RWPE1 (cell line): Measurements from ENCODE around the gene CD79A.

ENCODE experiments used
- CTCF ChIA-PET: fragments of 350-600 bp; sonication (Branson Sonifier 250); formaldehyde crosslinking; extraction: SDS; loops from one replicate; lab custom pipeline; 2021; lab: Yijun Ruan, JAX
- POLR2A ChIA-PET: fragments of 400-600 bp; formaldehyde crosslinking; extraction: SDS; loops from one replicate; lab custom pipeline; 2020; ENCODE audit warnings: antibody characterized with exemption; ENCODE audit not compliant: low non-redundant PET; lab: Yijun Ruan, JAX
- DNase-seq: peaks from one replicate; pipeline ENCODE4 v3.0.0; 2012; ENCODE audit warnings: low spot score
- H3K27ac ChIP-seq: fragments of 450-650 bp; 2 replicates; pipeline ENCODE4 v1.5.1; 2017
- CTCF ChIP-seq: fragments of 450-650 bp; conservative IDR thresholded peaks from 2 replicates; pipeline ENCODE4 v1.5.1; 2017; ENCODE audit warnings: low read depth, mild to moderate bottlenecking

Gene CD79A

DNA sequence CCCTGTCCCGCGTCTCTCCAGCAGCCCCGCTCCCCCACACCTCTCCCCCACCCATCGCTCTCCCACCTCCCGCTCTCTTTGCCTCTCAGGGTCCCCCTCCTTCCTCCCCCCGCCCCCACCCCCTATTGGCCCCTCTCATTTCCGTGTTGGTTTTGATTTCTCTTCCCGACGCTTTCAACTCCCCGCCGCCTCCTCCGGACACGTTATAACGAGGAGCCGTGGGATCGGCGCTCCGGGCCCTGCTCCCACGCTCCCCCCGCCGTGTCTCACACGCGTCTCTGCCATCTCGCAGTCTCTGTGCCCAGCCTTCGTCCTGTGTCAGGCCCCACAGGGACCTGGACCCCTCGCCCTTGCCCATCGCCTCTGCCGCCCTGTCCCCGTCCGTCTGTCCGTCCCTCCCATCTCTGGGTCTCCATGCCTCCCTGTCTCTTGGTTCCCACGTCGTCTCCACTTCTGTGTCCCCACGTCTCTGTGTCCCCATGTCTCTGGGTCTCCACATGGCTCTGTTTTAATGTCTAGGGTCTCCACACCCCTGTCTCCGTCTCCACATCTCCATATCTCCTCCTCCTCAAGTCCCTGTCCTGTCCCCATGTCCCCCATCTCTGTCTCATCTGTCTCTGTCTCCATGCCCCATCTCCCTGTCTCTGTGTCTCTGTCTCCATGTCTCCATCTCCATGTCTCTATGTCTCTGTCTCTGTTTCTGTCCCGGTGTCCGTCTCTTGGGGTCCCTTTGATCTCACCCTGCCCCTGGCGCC, 38.1 kb downstream of the CD79A start:
- ChIA-PET POLR2A (no interaction called here), CTCF (interaction anchor here (0.6 kb wide), 1 partner anchor 27 kb away, joined by 3 read pairs; no protein-coding TSS in a partner anchor)
- no peak for TF ChIP-seq CTCF
- no peak for DNase-seq
- H3K27ac ChIP-seq: no peak overlapping the region

- ChIA-PET CTCF (interaction anchor here (0.6 kb wide), 1 partner anchor 28 kb away, joined by 3 read pairs; no protein-coding TSS in a partner anchor), POLR2A (no interaction called here)
- TF ChIP-seq CTCF: no peak
- DNase-seq: no peak
- no peak overlapping the region for H3K27ac ChIP-seq
These were observed 38.8 kb downstream of the CD79A start for GRCh38 chr19:41915776-41916414.

- H3K27ac ChIP-seq: no peak overlapping the region
- no peak for TF ChIP-seq CTCF
- ChIA-PET CTCF (no interaction called here), POLR2A (interaction anchor here (0.6 kb wide), 1 partner anchor 158 kb away, joined by 3 read pairs; the partner anchor contains the start of gene ZNF574)
- DNase-seq: no peak
These were observed 40.6 kb downstream of the CD79A start for GRCh38 chr19:41917676-41918075.

- DNase-seq: no peak
- ChIA-PET CTCF (no interaction called here), POLR2A (interaction anchor here (0.6 kb wide), 1 partner anchor 158 kb away, joined by 3 read pairs; the partner anchor contains the start of gene ZNF574)
- no peak for TF ChIP-seq CTCF
- no peak overlapping the region for H3K27ac ChIP-seq
These were observed 41.0 kb downstream of the CD79A start for GRCh38 chr19:41918095-41918494.

DNA sequence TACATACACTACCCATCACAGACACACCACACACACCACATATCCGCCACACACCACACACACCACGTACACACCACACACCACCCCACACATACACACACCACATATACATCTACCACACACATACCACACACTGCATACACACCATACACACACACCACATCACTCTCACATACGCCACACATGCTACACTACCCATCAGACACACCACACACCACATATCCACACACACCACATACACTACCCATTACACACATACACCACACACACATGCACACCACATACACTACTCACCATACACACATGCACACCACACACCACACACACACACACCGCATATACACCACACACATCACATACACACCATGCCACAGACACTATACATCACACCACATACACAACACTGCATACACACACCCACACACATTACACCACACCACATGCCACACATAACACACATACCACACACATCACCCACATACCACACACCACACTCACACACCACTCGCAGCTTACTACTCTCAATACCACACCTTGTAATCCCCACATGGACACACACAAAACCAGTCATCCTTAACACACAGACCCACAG, 41.7 kb downstream of the CD79A start:
- no peak for TF ChIP-seq CTCF
- no peak for DNase-seq
- ChIA-PET CTCF (no interaction called here), POLR2A (no interaction called here)
- no peak overlapping the region for H3K27ac ChIP-seq

- ChIA-PET CTCF (no interaction called here), POLR2A (no interaction called here)
- no peak for TF ChIP-seq CTCF
- no peak overlapping the region for H3K27ac ChIP-seq
- no peak for DNase-seq
These were observed 43.1 kb downstream of the CD79A start for GRCh38 chr19:41919948-41920712.
